GM21825 (cell line): ENCODE measurements around the gene CDC42EP5.

Source experiments
- ATAC-seq: cut with Tn5 transposase; IDR thresholded peaks from one replicate; pipeline ENCODE4 v1.9.1; 2021; ENCODE audit warnings: mild to moderate bottlenecking, moderate library complexity; ENCODE audit not compliant: unreplicated experiment

The CDC42EP5 gene

GRCh38 chr19:54428323-54429175, 44.5 kb downstream of the CDC42EP5 start:
- no peak for ATAC-seq

- ATAC-seq: no peak
Measured at GRCh38 chr19:54427586-54427985, 45.5 kb downstream of the CDC42EP5 start.

- no peak for ATAC-seq
Measured at GRCh38 chr19:54426291-54426931, 46.7 kb downstream of the CDC42EP5 start.

- ATAC-seq: no peak
Measured at GRCh38 chr19:54425382-54425723, 47.7 kb downstream of the CDC42EP5 start.

- no peak for ATAC-seq
Measured at GRCh38 chr19:54424660-54425381, 48.3 kb downstream of the CDC42EP5 start.

GRCh38 chr19:54424201-54424600, 48.9 kb downstream of the CDC42EP5 start:
- ATAC-seq: no peak

GRCh38 chr19:54422136-54422535, 51.0 kb downstream of the CDC42EP5 start:
- ATAC-seq: no peak

GRCh38 chr19:54421521-54421920, 51.6 kb downstream of the CDC42EP5 start:
- ATAC-seq: no peak

GRCh38 chr19:54421169-54421516, 52.0 kb downstream of the CDC42EP5 start:
- no peak for ATAC-seq

GRCh38 chr19:54420383-54421168, 52.5 kb downstream of the CDC42EP5 start:
- no peak for ATAC-seq

GRCh38 chr19:54420068-54420382, 53.1 kb downstream of the CDC42EP5 start:
- ATAC-seq: no peak

- no peak for ATAC-seq
Measured at GRCh38 chr19:54418930-54419800, 53.9 kb downstream of the CDC42EP5 start.

GRCh38 chr19:54418030-54418929, 54.8 kb downstream of the CDC42EP5 start:
- ATAC-seq: no peak

- ATAC-seq: no peak
Measured at GRCh38 chr19:54416695-54417491, 56.2 kb downstream of the CDC42EP5 start.

- no peak for ATAC-seq
Measured at GRCh38 chr19:54415901-54416673, 57.0 kb downstream of the CDC42EP5 start.

- ATAC-seq: no peak
Measured at GRCh38 chr19:54415208-54415900, 57.7 kb downstream of the CDC42EP5 start, which contains the start of gene TTYH1. Gene TTYH1 (plus strand): TSS chr19:54415464. CDS start chr19:54415553, 89 bp downstream.
